ENCODE measurements around the gene MAP3K5. TPM values are rescaled to one million over a fixed set of nuclear protein-coding genes. Genes with fewer than 3 reads are reported as not detected.
A peak's percentile ranks its signal among the peaks of the same experiment; 100 is the strongest.

The MAP3K5 gene
- total and polyA plus RNA-seq, 9 of the 15 experiments (the other 6 are each of a cell fraction or from before 2014, with no cell fraction given), result 2.2 to 13.0 (median 9.9) TPM

- TF ChIP-seq PRDM10 (IDR thresholded peaks at IDR 0.05; ENCODE audit: partially characterized antibody) (no peak), FOXP1 (CRISPR knock-in tag; IDR thresholded peaks at IDR 0.05) (no peak), ELF4 (CRISPR knock-in tag; IDR thresholded peaks at IDR 0.05) (0 out of 2 replicates have a peak, but pooled peaks have one; percentile 57), RBBP5 (IDR thresholded peaks at IDR 0.05; ENCODE audit: borderline replicate concordance, insufficient read depth, low read length, poor library complexity, severe bottlenecking) (peak; percentile 38), ZNF75A (CRISPR knock-in tag; IDR thresholded peaks at IDR 0.05) (0 out of 2 replicates have a peak, but pooled peaks have one; percentile 56), ATF4 (CRISPR knock-in tag; IDR thresholded peaks at IDR 0.05) (peak; percentile 86), SMAD3 (CRISPR knock-in tag; conservative IDR thresholded peaks at IDR 0.05) (0 out of 2 replicates have a peak, but pooled peaks have one; percentile 49), MYC (IDR thresholded peaks at IDR 0.05; ENCODE audit: low read depth, low read length) (0 out of 2 replicates have a peak, but pooled peaks have one; percentile 31), MYC (CRISPR knock-in tag; IDR thresholded peaks at IDR 0.05; ENCODE audit: borderline replicate concordance, low read depth) (no peak), GABPB1 (CRISPR knock-in tag; IDR thresholded peaks at IDR 0.05) (peak; percentile 17; the same call in 1 of the 2 replicates), RUNX1 (IDR thresholded peaks at IDR 0.05; ENCODE audit: low read depth) (no peak), CEBPG (CRISPR knock-in tag; IDR thresholded peaks at IDR 0.05) (peak; percentile 94), CEBPG (tag; conservative IDR thresholded peaks at IDR 0.05 in 1 of 2, IDR thresholded peaks at IDR 0.05 in 1 of 2) (peak in 1 of 2 experiments; percentile 79; a peak in 2 of 4 replicates), CHD1 (IDR thresholded peaks at IDR 0.05; ENCODE audit: low read length) (no peak), SIRT6 (IDR thresholded peaks at IDR 0.05; ENCODE audit: low read depth, low read length) (no peak), GABPA (tag; conservative IDR thresholded peaks at IDR 0.05; ENCODE audit: low read depth) (peak; percentile 41; the same call in 1 of the 2 replicates), ZNF592 (IDR thresholded peaks at IDR 0.05) (peak; percentile 39; the same call in 1 of the 2 replicates)
Observed at GRCh38 chr6:136784910-136785746, 7.1 kb downstream of the MAP3K5 start (continued).
